NCI-H2081 treated with DMSO at 0.1 percent for 48 hours (cell line): ENCODE data around the gene LYG1.

Experiments
- DNase-seq: peaks from one replicate; lab custom pipeline; 2025; lab: John Stamatoyannopoulos, UW

Gene LYG1

DNA sequence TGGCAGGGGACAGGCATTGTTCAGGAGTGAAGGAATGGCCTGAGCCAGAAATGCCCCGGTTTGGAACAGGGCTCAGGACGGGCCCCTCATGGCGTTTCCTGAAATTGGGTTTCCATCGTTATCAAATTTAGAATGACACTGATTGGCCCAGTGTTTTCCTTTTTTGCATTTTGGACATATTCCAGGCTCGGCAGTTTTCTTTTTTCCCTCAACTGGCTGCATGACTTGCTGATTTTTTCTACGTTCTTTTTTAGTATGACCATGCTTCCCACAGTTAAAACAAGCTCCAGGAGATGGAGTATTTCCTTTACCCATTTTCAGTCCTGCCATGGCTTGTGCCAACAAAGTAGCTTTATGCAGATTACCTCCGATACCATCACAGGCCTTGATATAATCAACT is 25.1 kb downstream of the LYG1 start:
- no peak for DNase-seq

DNA sequence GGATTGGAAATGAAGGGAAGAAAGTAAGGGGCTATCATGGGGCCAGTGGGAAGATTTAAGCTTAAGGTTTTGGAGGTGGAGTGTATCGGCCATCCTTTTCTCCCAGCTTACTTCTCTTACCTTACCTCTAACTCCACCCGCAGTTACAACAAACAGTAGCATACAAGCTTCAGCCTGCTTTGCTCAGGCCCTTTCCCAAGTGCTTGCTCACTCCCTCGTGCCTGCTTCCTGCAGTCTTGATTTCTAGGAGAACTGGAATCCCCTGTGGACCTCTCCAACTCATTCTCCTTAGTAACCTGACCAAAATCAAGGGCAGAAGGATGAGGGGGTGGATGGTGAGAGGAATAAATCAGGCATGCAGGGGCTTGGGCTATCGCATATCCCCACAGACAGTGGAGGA is 39.8 kb downstream of the LYG1 start:
- no peak for DNase-seq

DNA sequence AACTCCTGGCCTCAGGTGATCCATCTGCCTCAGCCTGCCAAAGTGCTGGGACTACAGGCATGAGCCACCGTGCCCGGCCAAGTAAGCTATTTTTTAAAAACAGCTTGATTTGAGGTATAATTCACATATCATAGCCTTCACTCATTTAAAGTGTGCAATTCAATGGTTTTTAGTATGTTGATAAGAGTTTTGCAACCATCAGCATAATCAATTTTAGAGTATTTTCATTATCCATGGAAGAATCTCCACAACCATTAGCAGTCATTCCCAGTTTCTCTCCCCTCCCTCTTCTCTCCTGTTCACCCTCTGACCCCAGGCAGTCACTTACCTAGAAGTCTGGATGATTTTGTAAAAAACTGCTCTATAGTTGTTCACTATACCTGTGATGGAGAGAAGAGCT is 40.8 kb downstream of the LYG1 start:
- DNase-seq, result no peak

GRCh38 chr2:99259465-99259864 is 41.5 kb downstream of the LYG1 start:
- DNase-seq, result no peak

- DNase-seq, result no peak
These were observed 44.3 kb downstream of the LYG1 start for GRCh38 chr2:99256677-99257076.

DNA sequence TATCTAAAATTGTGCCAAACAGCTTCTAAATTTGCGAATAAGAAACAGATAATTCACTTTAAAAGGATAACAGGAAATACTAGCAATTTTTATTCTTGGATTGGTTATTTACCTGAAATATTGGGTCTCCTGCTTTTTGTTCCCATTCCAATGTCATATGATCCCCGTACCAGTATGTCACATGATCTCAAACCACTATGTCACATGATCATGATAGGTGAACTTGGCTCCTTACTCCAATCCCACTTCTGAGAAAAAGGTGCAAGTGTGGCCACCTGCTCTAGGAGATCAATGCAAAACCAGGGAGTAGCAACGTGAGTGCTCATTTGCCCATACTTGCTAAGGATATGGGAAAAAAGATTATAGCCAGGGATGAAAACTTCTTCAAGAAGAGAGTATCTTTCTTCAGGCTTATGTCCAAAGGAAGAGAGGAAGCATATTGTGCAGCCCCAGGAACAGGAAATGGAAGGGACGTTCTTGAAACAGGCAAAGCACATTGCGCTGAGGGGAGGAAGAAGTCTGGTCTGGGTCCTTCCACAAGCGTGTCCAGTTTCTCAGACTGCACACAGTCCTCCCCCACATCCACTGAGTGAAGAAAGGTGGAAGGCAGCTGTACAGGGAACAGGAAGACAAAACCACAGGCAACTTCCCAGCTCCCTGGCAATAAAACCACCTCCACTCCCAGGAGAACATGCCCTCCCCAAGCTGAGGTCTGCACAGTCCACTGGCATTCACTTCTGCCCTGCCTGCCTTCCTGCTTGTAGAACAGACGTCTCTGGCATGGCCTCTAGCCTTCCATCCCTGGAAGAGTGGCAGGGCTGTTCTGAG is 45.3 kb downstream of the LYG1 start, which contains the start of gene LYG2:
Gene LYG2, minus strand, starts transcription at position 176 of the 828 bp plus-strand sequence. CDS start 1,406 bp downstream, outside the sequence.
- DNase-seq, result no peak

GRCh38 chr2:99249951-99250350 is 51.0 kb downstream of the LYG1 start:
- DNase-seq, result no peak

DNA sequence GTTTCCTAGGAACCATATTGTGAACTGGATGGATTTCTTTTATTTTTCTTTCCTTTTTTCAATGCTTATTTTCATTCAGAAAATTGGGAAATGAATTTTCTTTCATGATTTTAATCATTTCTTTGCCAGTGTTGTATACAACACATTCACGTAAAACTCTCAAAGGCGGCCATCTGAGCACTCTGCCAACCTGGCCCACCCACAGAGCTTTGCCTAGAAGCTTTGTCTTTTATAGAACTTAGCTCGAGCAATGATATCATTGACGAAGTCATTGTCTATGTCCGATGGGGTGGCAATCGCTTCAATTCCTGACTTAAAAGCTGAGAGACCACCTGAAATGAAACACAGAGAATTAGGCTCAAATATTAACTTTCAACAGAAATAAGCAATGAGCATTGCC is 58.8 kb downstream of the LYG1 start:
- DNase-seq, result no peak

GRCh38 chr2:99240431-99240830 is 60.6 kb downstream of the LYG1 start:
- no peak for DNase-seq

GRCh38 chr2:99238599-99238998 is 62.4 kb downstream of the LYG1 start:
- no peak for DNase-seq
